Measurements from ENCODE around the gene SH3BGR.
"Not testable (repeated sequence)": the region's sequence is repeated elsewhere in the genome, so short reads cannot be mapped to it uniquely, and the experiment has no call there.

The SH3BGR gene

GRCh38 chr21:39535646-39536437 lies 84.1 kb downstream of the SH3BGR start:
- Histone ChIP-seq H3K27me3 (ENCODE audit: insufficient read depth, low read depth, severe bottlenecking) (no peaks in the 10 kb centered on the region), H3K27ac (no peak overlapping the region), H3K9me3 (ENCODE audit: severe bottlenecking) (no peaks in the 10 kb centered on the region), H3K4me3 (ENCODE audit: low read depth, low read length) (no peak overlapping the region), H3K36me3 (no peaks in the 10 kb centered on the region)
- TF ChIP-seq CTCF (IDR thresholded peaks at IDR 0.05; ENCODE audit: low read depth, low read length): no peak
- no peak for DNase-seq

GRCh38 chr21:39536835-39537234 lies 85.1 kb downstream of the SH3BGR start:
- DNase-seq: no peak
- no peak for TF ChIP-seq CTCF (IDR thresholded peaks at IDR 0.05; ENCODE audit: low read depth, low read length)
- Histone ChIP-seq H3K9me3 (ENCODE audit: severe bottlenecking) (no peaks in the 10 kb centered on the region), H3K27ac (no peak overlapping the region), H3K4me3 (ENCODE audit: low read depth, low read length) (no peak overlapping the region), H3K27me3 (ENCODE audit: insufficient read depth, low read depth, severe bottlenecking) (no peaks in the 10 kb centered on the region), H3K36me3 (no peaks in the 10 kb centered on the region)

GRCh38 chr21:39537571-39537970 lies 85.8 kb downstream of the SH3BGR start:
- Histone ChIP-seq H3K27me3 (ENCODE audit: insufficient read depth, low read depth, severe bottlenecking) (no peaks in the 10 kb centered on the region), H3K4me3 (ENCODE audit: low read depth, low read length) (no peak overlapping the region), H3K27ac (no peak overlapping the region), H3K9me3 (ENCODE audit: severe bottlenecking) (no peaks in the 10 kb centered on the region), H3K36me3 (no peaks in the 10 kb centered on the region)
- no peak for DNase-seq
- TF ChIP-seq CTCF (IDR thresholded peaks at IDR 0.05; ENCODE audit: low read depth, low read length): no peak

- H3K36me3 ChIP-seq: no peaks in the 10 kb centered on the region
- no peaks in the 10 kb centered on the region for H3K27me3 ChIP-seq (ENCODE audit: insufficient read depth, low read depth, severe bottlenecking)
- H3K27ac ChIP-seq: no peak overlapping the region
- no peak for DNase-seq
- no peak for TF ChIP-seq CTCF (IDR thresholded peaks at IDR 0.05; ENCODE audit: low read depth, low read length)
- H3K4me3 ChIP-seq (ENCODE audit: low read depth, low read length): no peak overlapping the region
- no peaks in the 10 kb centered on the region for H3K9me3 ChIP-seq (ENCODE audit: severe bottlenecking)
Observed at GRCh38 chr21:39538453-39539042, 86.8 kb downstream of the SH3BGR start.

GRCh38 chr21:39540367-39540766 lies 88.6 kb downstream of the SH3BGR start:
- H3K27ac ChIP-seq: not testable (repeated sequence)

GRCh38 chr21:39542736-39543135 lies 91.0 kb downstream of the SH3BGR start:
- no peak for DNase-seq
- H3K9me3 ChIP-seq (ENCODE audit: severe bottlenecking): no peaks in the 10 kb centered on the region
- TF ChIP-seq CTCF (IDR thresholded peaks at IDR 0.05; ENCODE audit: low read depth, low read length): no peak

More at GRCh38 chr21:39540367-39540766, 88.6 kb downstream of the SH3BGR start:
- not testable (repeated sequence) for H3K4me3 ChIP-seq (ENCODE audit: low read depth, low read length); H3K36me3 ChIP-seq; H3K27me3 ChIP-seq (ENCODE audit: insufficient read depth, low read depth, severe bottlenecking); H3K9me3 ChIP-seq (ENCODE audit: severe bottlenecking); DNase-seq

More at GRCh38 chr21:39542736-39543135, 91.0 kb downstream of the SH3BGR start:
- Histone ChIP-seq H3K36me3 (no peaks in the 10 kb centered on the region), H3K27me3 (ENCODE audit: insufficient read depth, low read depth, severe bottlenecking) (no peaks in the 10 kb centered on the region), H3K4me3 (ENCODE audit: low read depth, low read length) (no peak overlapping the region), H3K27ac (no peak overlapping the region)

Data from WERI-Rb-1 (cell line).